NT2/D1 (cell line): ENCODE results near the gene RAE1.

ENCODE experiments used
- DNase-seq: peaks from one replicate; pipeline ENCODE4 v3.0.0-alpha.2; 2011; ENCODE audit warnings: low read depth, low spot score
- H3K27me3 ChIP-seq: 2 replicates; pipeline ENCODE4 v1.6.0; 2011; ENCODE audit warnings: mild to moderate bottlenecking; ENCODE audit not compliant: insufficient read length, insufficient read depth
- H3K36me3 ChIP-seq: 2 replicates; pipeline ENCODE4 v1.6.1; 2011; ENCODE audit warnings: mild to moderate bottlenecking, low read length, mixed read lengths; ENCODE audit not compliant: insufficient read depth, insufficient read length
- H3K4me1 ChIP-seq: 2 replicates; pipeline ENCODE4 v1.5.1; 2011; ENCODE audit not compliant: insufficient read depth, insufficient read length
- H3K4me3 ChIP-seq: 2 replicates; pipeline ENCODE4 v1.5.1; 2011; ENCODE audit warnings: low read depth; ENCODE audit not compliant: insufficient read length
- H3K9ac ChIP-seq: 2 replicates; pipeline ENCODE4 v1.6.0; 2011; ENCODE audit warnings: low read depth; ENCODE audit not compliant: insufficient read length
- H3K9me3 ChIP-seq: 2 replicates; pipeline ENCODE4 v1.5.1; 2011; ENCODE audit warnings: mild to moderate bottlenecking, low read length; ENCODE audit not compliant: insufficient read depth
- SUZ12 ChIP-seq: IDR thresholded peaks from 2 replicates; pipeline ENCODE4 v1.6.1; 2011; ENCODE audit not compliant: insufficient read length, insufficient read depth; ENCODE audit errors: extremely low read depth
- YY1 ChIP-seq: IDR thresholded peaks from 2 replicates; pipeline ENCODE4 v1.6.1; 2011; ENCODE audit not compliant: insufficient read length, insufficient read depth
- ZNF274 ChIP-seq: IDR thresholded peaks from 2 replicates; pipeline ENCODE4 v1.6.1; 2011; ENCODE audit warnings: mild to moderate bottlenecking, low read depth, low read length

The RAE1 gene

GRCh38 chr20:57313951-57314350 is 37.1 kb upstream of the RAE1 start:
- Histone ChIP-seq H3K27me3 (peaks cover 3% of the 10 kb centered on the region), H3K9me3 (no peaks in the 10 kb centered on the region)

GRCh38 chr20:57315083-57315975 is 35.7 kb upstream of the RAE1 start:
- Histone ChIP-seq H3K9ac (no peak overlapping the region), H3K4me3 (no peak overlapping the region), H3K9me3 (no peaks in the 10 kb centered on the region), H3K4me1 (peaks cover 5% of the 10 kb centered on the region), H3K36me3 (no peaks in the 10 kb centered on the region), H3K27me3 (peaks cover 3% of the 10 kb centered on the region)
- DNase-seq, result no peak
- TF ChIP-seq YY1, result no peak
- no peak for TF ChIP-seq ZNF274
- no peak for TF ChIP-seq SUZ12

More at GRCh38 chr20:57313951-57314350, 37.1 kb upstream of the RAE1 start:
- no peak for TF ChIP-seq ZNF274
- TF ChIP-seq SUZ12, result no peak
- TF ChIP-seq YY1, result no peak
- no peaks in the 10 kb centered on the region for H3K36me3 ChIP-seq
- H3K4me3 ChIP-seq, result no peak overlapping the region
- H3K4me1 ChIP-seq, result peaks cover 9% of the 10 kb centered on the region
- H3K9ac ChIP-seq, result no peak overlapping the region
- no peak for DNase-seq

- Histone ChIP-seq H3K9ac (no peak overlapping the region), H3K9me3 (no peaks in the 10 kb centered on the region), H3K36me3 (no peaks in the 10 kb centered on the region), H3K4me3 (no peak overlapping the region), H3K27me3 (peaks cover 3% of the 10 kb centered on the region), H3K4me1 (peaks cover 5% of the 10 kb centered on the region)
- DNase-seq, result no peak
- no peak for TF ChIP-seq YY1
- no peak for TF ChIP-seq SUZ12
- no peak for TF ChIP-seq ZNF274
These were observed 35.0 kb upstream of the RAE1 start for GRCh38 chr20:57315976-57316480.

GRCh38 chr20:57316795-57317201 is 34.3 kb upstream of the RAE1 start:
- Histone ChIP-seq H3K4me3 (no peak overlapping the region), H3K9me3 (no peaks in the 10 kb centered on the region), H3K36me3 (no peaks in the 10 kb centered on the region), H3K27me3 (peaks cover 7% of the 10 kb centered on the region), H3K4me1 (peaks cover 5% of the 10 kb centered on the region), H3K9ac (no peak overlapping the region)
- TF ChIP-seq YY1 (no peak), ZNF274 (no peak), SUZ12 (no peak)
- DNase-seq, result no peak

- no peak for DNase-seq
- no peaks in the 10 kb centered on the region for H3K9me3 ChIP-seq
- peaks cover 7% of the 10 kb centered on the region for H3K27me3 ChIP-seq
- H3K4me3 ChIP-seq, result no peak overlapping the region
- no peak for TF ChIP-seq YY1
- no peak for TF ChIP-seq ZNF274
- TF ChIP-seq SUZ12, result no peak
- H3K36me3 ChIP-seq, result no peaks in the 10 kb centered on the region
- no peak overlapping the region for H3K9ac ChIP-seq
- H3K4me1 ChIP-seq, result peaks cover 5% of the 10 kb centered on the region
These were observed 33.7 kb upstream of the RAE1 start for GRCh38 chr20:57317316-57317788.

GRCh38 chr20:57317789-57318371 is 33.2 kb upstream of the RAE1 start:
- Histone ChIP-seq H3K4me3 (no peak overlapping the region), H3K36me3 (no peaks in the 10 kb centered on the region), H3K4me1 (peaks cover 5% of the 10 kb centered on the region), H3K9ac (no peak overlapping the region), H3K9me3 (no peaks in the 10 kb centered on the region), H3K27me3 (peaks cover 7% of the 10 kb centered on the region)
- TF ChIP-seq SUZ12, result no peak
- TF ChIP-seq ZNF274, result no peak
- TF ChIP-seq YY1, result no peak
- DNase-seq, result no peak

- Histone ChIP-seq H3K27me3 (peaks cover 7% of the 10 kb centered on the region), H3K9ac (no peak overlapping the region), H3K4me1 (peaks cover 5% of the 10 kb centered on the region), H3K36me3 (no peaks in the 10 kb centered on the region), H3K9me3 (no peaks in the 10 kb centered on the region), H3K4me3 (no peak overlapping the region)
- TF ChIP-seq YY1, result no peak
- no peak for TF ChIP-seq SUZ12
- no peak for DNase-seq
These were observed 31.5 kb upstream of the RAE1 start for GRCh38 chr20:57319584-57319983.
